Cardiac fibroblast (primary cell): ENCODE results near the gene XPNPEP1.

Experiments used
- DNase-seq, 2 donors: peaks; one replicate each; pipeline versions ENCODE4 v3.0.0 to v3.0.0-alpha.2; 2010; ENCODE audit warnings: low read depth in 2 of 2
- H3K4me3 ChIP-seq, 2 donors: replicated peaks in 1 of 2; 1 replicate in 1 of 2; 2 replicates in 1 of 2; pipeline ENCODE4 v1.5.1; 2011; ENCODE audit warnings: low read depth in 2 of 2, low read length in 2 of 2, mild to moderate bottlenecking in 2 of 2, moderate library complexity in 1 of 2
- TF ChIP-seq, protein P1 (sequence below): IDR thresholded peaks from one replicate; pipeline ENCODE4 v1.5.1; 2011; ENCODE audit warnings: low read depth, mild to moderate bottlenecking, low read length, inconsistent platforms

Gene XPNPEP1

DNA sequence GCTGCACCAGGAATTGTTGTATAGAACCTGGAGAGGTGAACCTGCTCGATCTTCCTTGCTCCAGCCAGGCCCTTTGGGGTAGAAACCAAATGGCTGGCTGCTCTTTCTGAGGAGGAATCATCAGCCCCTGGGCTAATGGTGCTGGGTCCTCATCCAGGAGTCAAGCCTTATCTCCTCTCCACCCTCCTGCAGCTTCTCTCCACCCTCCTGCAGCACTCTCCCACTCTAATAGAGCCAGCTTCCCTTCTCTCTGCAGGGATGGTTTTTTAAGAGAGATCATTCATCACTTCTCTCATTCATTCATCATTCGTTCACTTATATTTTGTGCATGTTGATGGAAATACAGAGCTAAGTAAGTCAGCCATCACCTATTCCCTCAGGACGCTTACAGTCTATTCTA is 103.5 kb downstream of the XPNPEP1 start:
- DNase-seq, result no peak
- TF ChIP-seq, protein P1, sequence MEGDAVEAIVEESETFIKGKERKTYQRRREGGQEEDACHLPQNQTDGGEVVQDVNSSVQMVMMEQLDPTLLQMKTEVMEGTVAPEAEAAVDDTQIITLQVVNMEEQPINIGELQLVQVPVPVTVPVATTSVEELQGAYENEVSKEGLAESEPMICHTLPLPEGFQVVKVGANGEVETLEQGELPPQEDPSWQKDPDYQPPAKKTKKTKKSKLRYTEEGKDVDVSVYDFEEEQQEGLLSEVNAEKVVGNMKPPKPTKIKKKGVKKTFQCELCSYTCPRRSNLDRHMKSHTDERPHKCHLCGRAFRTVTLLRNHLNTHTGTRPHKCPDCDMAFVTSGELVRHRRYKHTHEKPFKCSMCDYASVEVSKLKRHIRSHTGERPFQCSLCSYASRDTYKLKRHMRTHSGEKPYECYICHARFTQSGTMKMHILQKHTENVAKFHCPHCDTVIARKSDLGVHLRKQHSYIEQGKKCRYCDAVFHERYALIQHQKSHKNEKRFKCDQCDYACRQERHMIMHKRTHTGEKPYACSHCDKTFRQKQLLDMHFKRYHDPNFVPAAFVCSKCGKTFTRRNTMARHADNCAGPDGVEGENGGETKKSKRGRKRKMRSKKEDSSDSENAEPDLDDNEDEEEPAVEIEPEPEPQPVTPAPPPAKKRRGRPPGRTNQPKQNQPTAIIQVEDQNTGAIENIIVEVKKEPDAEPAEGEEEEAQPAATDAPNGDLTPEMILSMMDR, result no peak
- H3K4me3 ChIP-seq, result no peak overlapping the region
